HT-29 (cell line): ENCODE measurements around the gene ZMYM1. TPM values are rescaled to one million over a fixed set of nuclear protein-coding genes. Genes with fewer than 3 reads are reported as not detected.
"Not testable (repeated sequence)": the region's sequence is repeated elsewhere in the genome, so short reads cannot be mapped to it uniquely, and the experiment has no call there.

Source experiments
- DNase-seq: peaks from one replicate; pipeline ENCODE4 v3.0.0-alpha.2; 2015; ENCODE audit warnings: low spot score
- total RNA-seq: library from RNA; depleted of rRNA; stranded (reverse); fragments of >200 nt; shearing (Covaris generic); gene quantifications from 2 replicates; pipeline ENCODE4 v1.2.3, GENCODE V29; 2014

ZMYM1 gene
- total RNA-seq, 1 experiment from 2014 or later, result 3.7 TPM

GRCh38 chr1:35073265-35073811, 5.8 kb upstream of the ZMYM1 start:
- DNase-seq, result no peak

- DNase-seq, result not testable (repeated sequence)
Observed at GRCh38 chr1:35076426-35076825, 2.8 kb upstream of the ZMYM1 start.

- DNase-seq, result no peak
Observed at GRCh38 chr1:35080171-35080854, 1.1 kb downstream of the ZMYM1 start.

GRCh38 chr1:35085421-35085820, 6.2 kb downstream of the ZMYM1 start:
- DNase-seq, result no peak

- no peak for DNase-seq
Observed at GRCh38 chr1:35097224-35097623, 18.0 kb downstream of the ZMYM1 start.

GRCh38 chr1:35111106-35111505, 31.9 kb downstream of the ZMYM1 start:
- no peak for DNase-seq

- no peak for DNase-seq
Observed at GRCh38 chr1:35112668-35113067, 33.5 kb downstream of the ZMYM1 start.

GRCh38 chr1:35115459-35116383, 36.5 kb downstream of the ZMYM1 start:
- DNase-seq, result no peak

GRCh38 chr1:35120458-35121133, 41.4 kb downstream of the ZMYM1 start:
- no peak for DNase-seq

GRCh38 chr1:35122311-35122710, 43.1 kb downstream of the ZMYM1 start:
- no peak for DNase-seq

- DNase-seq, result no peak
Observed at GRCh38 chr1:35126546-35126945, 47.4 kb downstream of the ZMYM1 start.

- DNase-seq, result no peak
Observed at GRCh38 chr1:35129080-35129479, 49.9 kb downstream of the ZMYM1 start.

- no peak for DNase-seq
Observed at GRCh38 chr1:35136780-35137179, 57.6 kb downstream of the ZMYM1 start.

GRCh38 chr1:35137590-35137989, 58.4 kb downstream of the ZMYM1 start:
- DNase-seq, result not testable (repeated sequence)

GRCh38 chr1:35142294-35142693, 63.1 kb downstream of the ZMYM1 start:
- not testable (repeated sequence) for DNase-seq

GRCh38 chr1:35142728-35143127, 63.5 kb downstream of the ZMYM1 start:
- DNase-seq, result not testable (repeated sequence)

- DNase-seq, result no peak
Observed at GRCh38 chr1:35143737-35144508, 64.7 kb downstream of the ZMYM1 start.

GRCh38 chr1:35145892-35146549, 66.8 kb downstream of the ZMYM1 start:
- not testable (repeated sequence) for DNase-seq

GRCh38 chr1:35151220-35151619, 72.0 kb downstream of the ZMYM1 start:
- DNase-seq, result no peak

- no peak for DNase-seq
Observed at GRCh38 chr1:35164893-35165292, 85.7 kb downstream of the ZMYM1 start.
